GM19455 (cell line): ENCODE results near the gene TESPA1.
A peak's percentile ranks its signal among the peaks of the same experiment; 100 is the strongest.

ENCODE experiments used
- ATAC-seq: cut with Tn5 transposase; IDR thresholded peaks from one replicate; pipeline ENCODE4 v1.9.1; 2021; ENCODE audit not compliant: unreplicated experiment

The TESPA1 gene

DNA sequence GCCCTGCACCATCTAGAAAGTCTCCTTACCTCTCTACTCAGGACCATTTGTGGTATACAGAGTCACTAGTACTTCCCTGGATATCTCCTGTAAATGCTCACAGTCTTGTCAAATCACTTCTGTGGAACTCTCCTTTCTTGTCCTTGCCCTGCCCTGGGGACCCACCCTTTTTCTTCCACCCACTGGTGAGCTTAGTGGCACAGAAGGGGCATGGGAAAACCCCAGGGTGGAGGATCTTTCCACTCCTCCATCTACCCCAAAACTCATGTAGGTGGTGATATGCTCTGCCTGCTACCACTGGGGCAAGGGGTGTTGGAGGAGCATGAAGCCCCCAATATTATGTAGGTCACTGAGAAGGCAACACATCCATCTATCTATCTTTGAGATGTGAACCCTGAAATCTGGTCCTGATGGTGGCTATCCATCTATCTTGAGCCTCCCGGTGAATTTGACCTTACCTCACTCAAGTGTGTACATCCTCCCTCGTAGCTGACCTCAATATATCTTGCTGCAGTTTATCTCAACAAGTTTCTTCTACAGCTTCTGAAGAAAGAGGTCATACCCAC is 943 bp downstream of the TESPA1 start:
- no peak for ATAC-seq

DNA sequence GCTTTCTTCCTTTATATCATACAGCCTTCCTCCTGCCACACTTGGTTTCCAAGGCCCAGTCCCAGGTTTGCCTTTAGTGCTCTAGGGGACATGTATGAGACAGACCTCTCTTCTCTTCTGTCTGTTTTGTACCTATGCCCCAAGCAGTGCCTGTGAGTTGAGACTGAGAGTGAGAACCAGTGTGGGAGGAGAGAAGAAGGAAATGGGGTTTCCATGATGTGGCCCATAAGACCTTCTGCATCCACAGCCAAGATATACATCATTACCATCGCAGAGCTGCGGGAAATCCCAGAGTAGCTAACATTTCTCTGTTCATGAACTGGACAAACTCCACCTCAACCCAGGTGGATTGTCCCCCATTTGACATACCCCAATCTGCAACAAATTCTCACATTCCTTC is 2.8 kb downstream of the TESPA1 start:
- no peak for ATAC-seq

GRCh38 chr12:54980341-54980740 is 4.2 kb downstream of the TESPA1 start:
- ATAC-seq = no peak

DNA sequence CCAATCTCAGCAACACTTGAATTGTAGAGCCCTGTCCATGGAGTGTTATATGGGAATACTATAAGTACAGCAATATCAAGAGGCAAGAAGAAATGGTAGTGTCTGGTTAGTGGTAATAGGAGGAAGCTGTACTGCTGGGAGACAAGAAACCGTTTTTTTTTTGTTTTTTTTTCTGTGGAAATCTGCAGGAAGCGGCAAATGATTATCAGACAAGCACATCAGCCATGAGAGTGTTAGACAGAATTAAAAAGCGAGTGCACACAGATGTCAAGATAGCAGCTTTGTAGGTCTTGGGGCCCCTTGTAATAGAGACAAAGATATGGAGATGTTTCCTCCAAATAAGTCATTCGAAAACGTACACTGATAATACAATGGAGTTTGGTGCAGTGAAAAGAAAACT is 6.7 kb downstream of the TESPA1 start:
- ATAC-seq = no peak

DNA sequence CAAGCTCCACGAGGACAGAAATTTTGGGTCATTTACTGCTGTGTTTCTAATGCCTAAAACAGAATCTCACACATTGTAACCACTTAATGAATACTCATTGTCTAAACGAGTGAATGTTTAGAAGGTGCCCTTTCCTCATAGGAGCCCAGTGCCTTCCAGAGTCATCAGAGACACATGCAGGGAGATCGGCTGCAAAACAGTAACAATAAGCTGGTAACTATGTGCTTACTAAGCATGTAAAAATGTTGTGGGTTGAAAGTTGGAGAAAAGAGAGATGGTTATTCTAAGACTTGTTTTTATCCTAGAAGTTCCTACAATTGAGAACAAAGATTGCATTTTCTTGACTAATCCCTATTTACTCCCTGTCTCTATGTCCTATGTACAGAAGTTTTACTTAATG is 7.4 kb downstream of the TESPA1 start:
- ATAC-seq = no peak

DNA sequence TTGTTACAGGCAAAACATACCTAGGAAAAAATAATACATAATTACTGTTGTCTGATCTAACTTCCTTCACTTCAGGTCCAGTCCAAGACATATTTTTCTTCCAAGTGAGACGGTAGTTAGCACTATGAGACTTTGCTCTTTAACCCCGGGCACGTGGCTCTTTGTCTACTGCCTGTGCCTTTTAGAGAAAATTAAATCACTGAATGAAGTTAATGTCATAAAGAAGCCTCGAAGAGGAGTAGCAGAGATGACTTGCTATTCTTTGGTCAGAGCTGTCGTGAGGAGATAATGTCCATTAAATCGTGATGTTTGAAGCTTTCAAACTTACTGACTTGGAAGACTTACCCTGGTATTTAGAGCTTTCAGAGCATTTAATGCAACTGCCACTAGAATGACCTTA is 8.7 kb downstream of the TESPA1 start:
- no peak for ATAC-seq

DNA sequence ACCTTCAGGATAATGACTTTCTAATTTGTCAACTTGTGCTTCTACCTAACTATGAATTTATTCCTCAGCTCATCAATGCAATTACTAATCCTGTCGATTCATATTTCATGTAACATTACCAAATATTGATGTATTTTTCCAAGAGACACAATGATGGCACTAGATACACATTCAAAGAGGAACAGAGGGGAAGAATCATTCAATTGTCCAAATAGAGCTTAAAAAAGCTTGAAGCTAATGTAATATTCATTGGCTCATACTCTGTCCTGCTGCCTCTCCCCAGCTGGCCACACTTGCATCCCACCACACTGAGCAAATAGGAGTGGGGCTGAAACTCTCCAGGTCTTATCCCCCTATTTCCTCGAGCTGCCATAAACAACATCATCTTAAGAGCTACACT is 9.3 kb downstream of the TESPA1 start:
- ATAC-seq = no peak

- no peak for ATAC-seq
Observed at GRCh38 chr12:54974279-54974678, 10.3 kb downstream of the TESPA1 start.

GRCh38 chr12:54973556-54973955 is 11.0 kb downstream of the TESPA1 start:
- no peak for ATAC-seq

DNA sequence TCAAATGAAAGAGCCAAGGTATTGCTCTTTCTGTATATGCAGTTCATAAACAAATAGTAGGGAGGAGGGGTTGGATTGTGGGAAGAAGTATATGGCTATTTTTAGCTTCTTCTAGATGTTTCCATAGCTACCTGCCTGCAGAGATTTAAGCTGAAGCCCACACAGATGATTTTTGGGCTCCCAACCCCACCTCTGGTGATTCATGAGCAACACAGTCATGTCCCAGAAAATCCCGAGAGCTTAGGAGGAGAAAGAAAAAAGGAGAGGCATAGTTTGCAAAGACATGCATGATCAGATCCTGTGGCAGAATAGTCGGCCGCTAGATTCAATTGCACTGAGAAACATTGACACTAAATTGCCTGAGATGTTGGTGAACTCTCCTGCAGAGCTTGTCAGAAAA is 13.8 kb downstream of the TESPA1 start:
- ATAC-seq = no peak

DNA sequence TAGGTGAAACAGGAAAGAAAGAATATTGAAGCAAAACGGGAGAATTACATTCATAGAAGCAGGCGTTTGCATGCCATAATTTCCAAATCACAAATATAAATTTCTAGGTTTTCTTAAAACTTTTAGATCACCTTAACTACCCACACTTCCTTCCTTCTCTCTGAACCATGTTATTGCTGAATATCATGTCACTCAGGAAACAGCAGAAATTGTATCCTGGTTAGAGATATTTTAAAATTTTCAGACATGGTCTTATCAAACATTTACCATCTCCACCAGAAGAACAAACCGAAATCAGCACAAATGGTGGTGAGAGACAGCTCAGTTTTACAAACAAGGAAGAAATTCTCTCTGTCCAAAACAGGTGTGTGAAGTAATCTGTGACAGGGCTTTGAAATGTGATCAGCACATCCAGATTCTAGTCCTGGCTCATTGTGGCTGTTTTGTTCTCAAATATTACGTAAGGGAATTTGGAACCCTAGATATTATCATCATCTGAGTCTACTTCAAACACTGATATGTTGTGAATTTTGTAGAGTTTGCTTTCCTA is 16.3 kb downstream of the TESPA1 start:
- ATAC-seq = no peak

DNA sequence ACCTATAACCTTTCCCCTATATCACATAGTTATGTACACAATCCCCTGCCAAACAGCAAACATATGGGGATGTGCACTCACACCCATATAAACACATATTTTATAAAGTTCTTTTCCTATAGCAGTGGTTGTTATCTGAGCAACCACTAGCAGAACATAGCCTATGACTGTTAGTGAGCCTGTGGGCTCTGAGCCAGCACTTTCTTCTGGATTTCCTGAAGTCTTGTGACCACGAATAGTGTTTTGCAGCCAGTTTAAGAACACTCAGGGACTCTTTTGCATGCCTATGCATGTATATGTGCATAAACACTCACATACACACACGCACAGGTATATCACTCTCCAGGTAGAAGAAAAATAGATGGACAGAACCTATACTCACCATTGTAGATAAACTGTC is 17.1 kb downstream of the TESPA1 start:
- no peak for ATAC-seq

DNA sequence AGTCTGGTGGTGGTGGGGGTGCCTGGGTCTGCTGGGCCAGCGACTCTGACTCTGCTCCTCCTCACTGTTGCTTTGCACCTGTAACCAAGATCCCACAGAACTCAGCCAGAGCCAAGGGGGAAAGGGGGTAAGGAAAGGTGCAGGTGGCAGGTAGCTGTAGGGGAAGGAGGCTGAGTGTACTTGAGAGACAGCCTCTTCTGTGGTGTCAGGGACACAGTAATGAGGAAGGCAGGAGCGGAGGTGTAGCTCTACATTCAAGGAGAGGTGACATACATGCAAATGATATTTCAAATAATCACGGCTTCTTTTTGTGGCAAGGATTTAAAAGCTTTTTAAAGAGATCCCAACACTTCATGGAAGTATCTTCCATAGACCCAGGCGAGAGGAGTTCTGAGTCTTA is 23.4 kb downstream of the TESPA1 start:
- ATAC-seq = no peak

DNA sequence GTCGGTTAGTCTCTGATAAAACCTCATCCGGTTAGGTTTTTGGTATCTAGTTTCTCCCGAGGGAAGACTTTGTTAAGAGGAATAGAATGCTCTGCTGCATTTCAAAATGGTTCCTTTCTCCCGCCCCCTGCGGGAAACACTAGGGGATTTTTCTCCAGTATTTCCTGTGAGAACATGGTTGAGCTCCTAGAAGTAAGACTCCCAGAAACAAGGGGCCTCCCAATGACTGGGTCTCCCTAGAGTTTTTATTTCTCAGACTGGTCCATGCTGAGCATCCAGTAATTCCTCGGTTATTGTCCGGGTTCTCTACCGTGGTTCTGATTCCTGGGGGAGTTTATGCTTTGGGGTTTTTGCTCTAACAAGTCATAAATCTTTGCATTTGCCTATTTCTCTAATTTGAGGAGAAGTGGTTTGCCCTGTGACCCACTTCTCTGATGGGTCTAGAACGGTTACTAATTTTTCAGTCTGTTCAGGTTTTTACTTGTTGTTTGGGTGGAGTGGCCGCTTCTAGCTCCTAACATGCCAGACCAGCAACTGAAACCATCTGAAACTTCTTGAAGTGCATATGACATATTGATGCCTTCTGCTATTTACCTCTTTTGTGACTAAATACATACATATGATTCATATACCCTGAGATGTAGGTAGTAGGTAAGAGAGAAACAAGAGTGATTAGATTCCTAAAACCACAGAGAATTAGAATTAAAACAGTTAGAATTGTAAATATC is 25.1 kb downstream of the TESPA1 start:
- ATAC-seq = peak; percentile 77

DNA sequence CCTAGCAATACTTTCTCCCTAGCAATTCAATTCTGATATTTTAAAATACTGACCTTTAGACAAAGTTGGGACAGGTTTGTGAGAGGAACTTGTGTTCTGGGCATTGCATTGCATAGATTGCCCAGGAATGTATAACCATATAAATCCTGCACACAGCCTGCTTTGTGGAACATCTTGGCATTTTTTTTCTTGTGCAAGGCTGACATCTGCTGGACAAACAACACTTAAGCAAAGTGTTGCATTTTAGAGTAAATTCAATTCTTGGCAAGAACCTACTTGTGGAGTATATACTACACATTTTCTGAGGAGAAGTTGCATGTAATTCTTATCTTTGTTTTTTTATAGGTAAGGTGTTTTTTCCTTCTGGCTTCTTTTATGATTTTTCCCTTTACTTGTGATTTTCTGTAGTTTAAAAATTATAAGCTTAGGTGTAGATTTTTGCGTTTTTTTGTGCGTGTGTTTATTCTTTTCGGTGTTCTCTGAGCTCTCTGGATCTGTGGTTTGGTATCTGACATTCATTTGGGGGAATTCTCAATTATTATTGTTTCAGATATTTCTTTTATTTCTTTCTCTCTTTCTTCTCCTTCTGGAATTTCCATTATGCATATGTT is 26.4 kb downstream of the TESPA1 start:
- ATAC-seq = no peak

- no peak for ATAC-seq
Observed at GRCh38 chr12:54956818-54957641, 27.5 kb downstream of the TESPA1 start.

DNA sequence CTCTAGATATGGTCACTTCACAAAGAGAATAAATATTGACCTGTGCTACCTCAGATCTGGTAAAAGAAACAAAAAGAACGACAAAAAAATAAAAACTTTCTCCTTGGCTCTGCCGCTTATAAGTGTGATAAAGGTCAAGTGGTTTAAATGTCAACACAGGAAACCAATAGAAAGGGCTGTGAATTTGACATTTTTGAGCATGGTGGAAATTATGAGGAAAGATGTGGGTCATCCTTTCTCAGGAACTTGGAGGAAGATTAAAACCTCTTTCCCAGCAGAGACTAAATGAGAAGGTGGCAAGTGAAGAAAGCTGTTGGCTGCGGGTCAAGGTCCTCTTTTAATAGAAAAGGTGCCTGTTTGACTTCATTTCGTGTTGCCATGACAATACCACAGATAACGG is 28.2 kb downstream of the TESPA1 start:
- ATAC-seq = no peak

GRCh38 chr12:54954801-54955200 is 29.8 kb downstream of the TESPA1 start:
- ATAC-seq = no peak

GRCh38 chr12:54954228-54954627 is 30.3 kb downstream of the TESPA1 start:
- ATAC-seq = no peak

GRCh38 chr12:54950071-54950727 is 34.4 kb downstream of the TESPA1 start:
- ATAC-seq = no peak
